Stimulated activated CD8-positive, alpha-beta memory T cell treated with anti-CD3 and anti-CD28 coated beads, Interleukin-15, amount 100 ng/mL, for 48 hours (primary cell): ENCODE measurements around the gene EYS.
"Not testable (repeated sequence)": the region's sequence is repeated elsewhere in the genome, so short reads cannot be mapped to it uniquely, and the experiment has no call there.

ENCODE experiments used
- DNase-seq, 2 donors: peaks; one replicate each; pipeline ENCODE4 v3.0.0-alpha.2; 2020; ENCODE audit warnings: low read depth in 2 of 2

EYS gene

GRCh38 chr6:64046746-64047208, 1660.2 kb downstream of the EYS start:
- no peak for DNase-seq

- no peak for DNase-seq
These were observed 1665.7 kb downstream of the EYS start for GRCh38 chr6:64041373-64041772.

- no peak for DNase-seq
These were observed 1666.9 kb downstream of the EYS start for GRCh38 chr6:64040113-64040512.

- DNase-seq = no peak
These were observed 1669.6 kb downstream of the EYS start for GRCh38 chr6:64037427-64037826.

- DNase-seq = no peak
These were observed 1671.9 kb downstream of the EYS start for GRCh38 chr6:64034910-64035655.

- no peak for DNase-seq
These were observed 1672.7 kb downstream of the EYS start for GRCh38 chr6:64034291-64034690.

- DNase-seq = not testable (repeated sequence)
These were observed 1675.9 kb downstream of the EYS start for GRCh38 chr6:64030950-64031618.

GRCh38 chr6:64023693-64024092, 1683.3 kb downstream of the EYS start:
- no peak for DNase-seq

- DNase-seq = no peak
These were observed 1692.4 kb downstream of the EYS start for GRCh38 chr6:64014595-64014994.

GRCh38 chr6:64013011-64013410, 1694.0 kb downstream of the EYS start:
- no peak for DNase-seq

GRCh38 chr6:64012351-64013001, 1694.5 kb downstream of the EYS start:
- DNase-seq = no peak

GRCh38 chr6:64010666-64011065, 1696.4 kb downstream of the EYS start:
- no peak for DNase-seq

- no peak for DNase-seq
These were observed 1697.0 kb downstream of the EYS start for GRCh38 chr6:64010010-64010409.

- no peak for DNase-seq
These were observed 1700.8 kb downstream of the EYS start for GRCh38 chr6:64006246-64006645.

- no peak for DNase-seq
These were observed 1706.1 kb downstream of the EYS start for GRCh38 chr6:64000818-64001491.

- DNase-seq = no peak
These were observed 1707.4 kb downstream of the EYS start for GRCh38 chr6:63999613-64000012.

GRCh38 chr6:63998991-63999390, 1708.0 kb downstream of the EYS start:
- DNase-seq = no peak

GRCh38 chr6:63997734-63998133, 1709.3 kb downstream of the EYS start:
- no peak for DNase-seq

GRCh38 chr6:63997221-63997620, 1709.8 kb downstream of the EYS start:
- DNase-seq = no peak

GRCh38 chr6:63985223-63985622, 1721.8 kb downstream of the EYS start:
- no peak for DNase-seq

- DNase-seq = no peak
These were observed 1731.3 kb downstream of the EYS start for GRCh38 chr6:63975699-63976098.

- no peak for DNase-seq
These were observed 1738.4 kb downstream of the EYS start for GRCh38 chr6:63968650-63969049.
